SKM-1 (cell line): ENCODE results near the gene DDX51.
"Not testable (repeated sequence)": the region's sequence is repeated elsewhere in the genome, so short reads cannot be mapped to it uniquely, and the experiment has no call there.

Experiments
- DNase-seq: peaks from one replicate; lab custom pipeline; 2025; ENCODE audit not compliant: unreplicated experiment; lab: John Stamatoyannopoulos, UW

DDX51 gene

DNA sequence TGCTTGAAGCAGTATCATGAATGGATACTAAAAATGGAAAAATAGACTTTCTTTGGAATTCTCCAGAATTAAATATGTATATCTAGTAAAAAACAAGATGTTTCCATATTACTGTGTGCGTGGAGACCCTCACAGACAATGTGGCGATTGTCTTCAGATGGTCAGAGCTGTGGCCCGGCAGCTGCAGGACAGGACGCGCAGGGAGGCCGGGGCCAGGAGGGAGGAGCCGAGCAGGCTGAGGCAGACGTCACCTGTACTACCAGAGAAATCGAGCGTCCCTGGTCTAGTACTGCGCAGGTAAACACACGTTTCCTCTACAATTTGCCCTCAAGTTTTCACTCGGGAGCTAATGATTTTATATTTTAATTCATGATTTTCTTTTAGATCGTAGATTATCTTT, 22.8 kb downstream of the DDX51 start:
- no peak for DNase-seq

DNA sequence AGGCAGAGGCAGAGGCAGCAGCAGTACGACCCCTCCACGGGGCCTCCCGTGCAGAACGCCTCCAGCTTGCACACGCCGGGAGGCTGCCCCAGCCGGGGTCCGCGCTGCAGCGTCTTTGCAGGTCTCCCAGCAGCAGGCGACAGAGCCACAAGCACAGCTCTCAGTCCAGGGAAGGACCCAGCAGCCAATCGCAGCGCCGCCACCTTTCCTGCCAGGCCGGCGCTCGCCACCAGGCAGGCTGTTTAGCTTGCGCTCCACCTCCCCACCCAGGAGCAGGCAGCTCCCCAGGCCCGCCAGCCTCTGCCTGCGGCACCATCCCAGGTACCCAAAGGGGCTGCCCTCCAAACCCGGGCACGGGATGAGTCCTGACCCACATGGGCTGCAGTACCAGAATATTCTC, 25.2 kb downstream of the DDX51 start:
- DNase-seq = no peak

DNA sequence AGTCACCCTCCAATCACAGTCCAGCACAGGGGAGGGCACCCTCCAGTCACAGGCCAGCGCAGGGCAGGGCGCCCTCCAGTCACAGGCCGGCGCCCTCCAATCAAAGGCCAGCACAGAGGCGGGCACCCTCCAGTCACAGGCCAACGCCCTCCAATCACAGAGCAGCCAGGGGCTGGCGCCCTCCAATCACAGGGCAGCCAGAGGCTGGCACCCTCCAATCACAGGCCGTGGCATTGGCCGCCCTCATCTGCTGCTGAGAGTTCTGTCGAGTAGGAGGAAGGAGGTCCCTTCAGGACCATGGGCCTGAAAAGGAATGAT, 26.6 kb downstream of the DDX51 start:
- DNase-seq = no peak

DNA sequence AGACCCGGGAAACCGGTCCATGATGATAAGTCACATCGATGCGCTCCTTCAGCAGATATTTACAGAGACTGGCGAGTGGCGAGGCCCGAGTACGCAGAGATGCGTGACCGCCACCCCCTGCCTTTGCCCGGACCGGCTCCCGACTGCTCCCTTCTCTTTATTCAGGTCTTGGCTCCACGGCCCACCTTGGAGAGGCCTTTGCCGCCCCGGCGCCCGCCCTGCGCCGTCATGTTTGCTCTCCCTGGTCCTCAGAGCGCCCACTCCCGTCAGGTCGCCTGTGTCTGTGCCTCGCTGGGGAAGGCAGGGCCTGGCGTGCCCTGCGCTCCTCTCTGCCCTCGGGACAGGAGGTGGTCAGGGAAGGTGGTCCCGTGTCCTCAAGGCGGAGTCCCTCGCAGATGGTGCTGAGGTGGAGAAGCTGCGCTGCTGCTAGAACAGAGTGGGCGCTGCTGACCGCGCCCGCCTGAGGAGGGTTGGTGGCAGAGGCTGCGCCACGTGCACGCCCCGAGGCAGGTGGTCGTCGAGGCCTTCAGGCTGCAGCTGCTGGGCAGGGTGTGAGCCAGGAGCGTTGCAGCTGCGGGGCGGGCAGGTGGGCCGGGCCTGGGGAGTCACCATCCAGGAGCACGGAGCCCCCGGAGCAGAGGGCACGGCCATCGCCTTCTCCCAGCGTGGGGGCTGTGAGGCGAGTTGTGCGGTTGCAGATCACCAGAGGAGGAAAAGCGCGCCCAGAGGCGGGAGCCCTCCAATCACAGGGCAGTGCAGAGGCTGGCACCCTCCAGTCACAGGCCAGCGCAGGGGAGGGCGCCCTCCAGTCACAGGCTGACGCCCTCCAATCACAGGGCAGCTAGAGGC, 27.2 kb downstream of the DDX51 start:
- no peak for DNase-seq

DNA sequence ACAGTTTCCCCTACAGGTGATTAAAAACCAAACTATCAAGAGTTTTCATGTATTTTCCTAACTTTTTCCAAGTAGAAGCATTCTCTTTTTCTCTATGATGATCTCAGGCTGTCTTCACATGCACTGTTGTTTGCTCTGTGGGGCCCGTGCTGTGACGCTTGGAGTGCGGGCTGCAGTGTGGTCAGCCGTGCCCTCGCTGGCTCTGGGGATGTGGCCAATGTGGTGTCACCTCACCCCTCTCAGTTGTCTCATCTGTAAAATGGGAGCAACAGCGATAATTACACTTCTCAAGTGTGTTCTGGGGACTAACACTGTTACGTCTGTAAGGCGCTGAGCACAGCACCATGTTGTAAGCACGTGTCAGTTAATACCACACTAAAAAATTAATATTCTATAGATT, 28.6 kb downstream of the DDX51 start:
- DNase-seq = no peak

DNA sequence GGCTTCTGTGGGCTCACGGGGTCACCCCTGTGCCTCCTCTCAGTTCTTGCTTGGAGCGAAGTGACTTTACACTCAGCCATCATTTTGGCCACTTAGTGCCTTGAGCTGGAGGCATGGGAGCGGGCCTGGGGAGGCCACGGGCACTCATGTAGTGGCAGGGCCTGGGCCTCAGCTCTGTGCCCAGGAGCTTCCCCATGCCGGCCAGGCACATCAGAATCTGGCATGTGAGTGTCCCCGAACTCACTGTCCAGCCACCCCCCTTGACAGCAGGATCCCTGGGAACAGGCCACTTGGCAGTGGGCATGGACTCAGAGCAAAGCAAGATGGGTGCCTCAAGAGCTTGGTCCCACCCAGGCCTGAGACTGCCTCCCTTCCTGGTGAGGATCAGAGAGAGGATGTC, 29.5 kb downstream of the DDX51 start:
- no peak for DNase-seq

DNA sequence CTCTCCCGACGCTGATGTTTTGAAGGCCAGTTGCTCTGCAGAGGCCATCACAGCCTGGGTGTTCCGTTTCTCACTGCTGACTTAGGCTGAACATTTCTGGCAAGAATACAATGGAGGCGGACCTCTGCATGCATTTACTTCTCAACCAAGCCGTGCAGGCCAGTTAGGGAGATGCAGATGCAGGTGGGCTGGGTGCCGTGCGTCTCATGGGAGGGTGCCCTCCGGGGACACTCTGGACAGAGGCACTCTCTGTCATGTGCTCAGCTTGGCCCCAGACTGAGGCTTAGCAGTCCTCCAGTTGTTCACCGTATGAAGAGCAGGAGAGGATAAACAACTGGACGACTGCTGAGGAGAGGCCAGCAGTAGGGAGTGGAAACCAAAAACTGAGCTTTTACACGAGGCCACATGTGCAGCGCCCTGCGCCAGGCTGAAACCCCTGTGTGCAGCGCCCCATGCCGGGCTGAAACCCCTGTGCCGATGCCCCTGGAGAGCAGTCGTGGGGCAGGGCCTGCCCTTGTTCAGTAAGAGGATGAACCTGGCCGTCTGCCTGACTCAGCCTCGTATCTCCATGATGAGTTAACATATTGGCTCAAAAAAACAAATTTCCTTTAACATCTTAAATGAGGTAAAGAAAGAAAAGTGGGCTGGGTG, 32.3 kb downstream of the DDX51 start:
- DNase-seq = no peak

DNA sequence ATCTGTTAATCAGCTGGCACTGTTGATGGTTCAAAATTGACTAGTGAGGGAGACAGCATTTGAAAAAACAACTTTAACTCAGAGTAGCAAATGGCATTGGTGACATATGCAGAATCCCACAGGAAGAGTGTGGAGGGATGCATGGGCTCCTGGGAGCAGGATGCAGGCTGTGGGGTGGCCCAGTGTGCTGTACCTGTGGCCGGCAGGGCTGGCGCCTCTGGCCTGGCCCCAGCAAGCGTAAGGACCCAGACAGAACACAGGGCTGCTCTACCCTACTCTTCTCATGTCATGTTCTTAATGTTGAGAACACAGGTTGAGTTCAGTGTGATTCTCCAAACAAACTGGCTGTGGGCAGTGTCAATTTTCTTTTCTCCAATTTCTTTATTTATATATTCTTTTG, 33.4 kb downstream of the DDX51 start:
- DNase-seq = no peak

DNA sequence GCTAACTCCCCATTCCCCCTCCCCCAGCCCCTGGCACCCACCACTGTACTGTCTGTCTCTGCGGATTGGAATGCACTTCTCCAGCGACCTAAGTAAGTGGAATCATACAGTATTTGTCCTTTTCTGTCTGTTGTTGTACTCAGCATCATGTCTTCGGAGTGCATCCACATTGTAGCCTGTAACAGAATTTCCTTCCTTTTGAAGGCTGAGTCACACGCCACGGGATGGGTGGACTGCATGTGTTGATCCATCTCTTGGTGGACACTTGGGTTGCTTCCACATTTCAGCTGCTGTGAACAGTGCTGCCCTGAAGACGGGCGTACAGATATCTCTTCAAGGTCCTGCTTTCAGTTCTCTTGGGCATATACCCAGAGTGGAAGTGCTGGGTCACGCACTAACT, 34.4 kb downstream of the DDX51 start:
- DNase-seq = no peak

DNA sequence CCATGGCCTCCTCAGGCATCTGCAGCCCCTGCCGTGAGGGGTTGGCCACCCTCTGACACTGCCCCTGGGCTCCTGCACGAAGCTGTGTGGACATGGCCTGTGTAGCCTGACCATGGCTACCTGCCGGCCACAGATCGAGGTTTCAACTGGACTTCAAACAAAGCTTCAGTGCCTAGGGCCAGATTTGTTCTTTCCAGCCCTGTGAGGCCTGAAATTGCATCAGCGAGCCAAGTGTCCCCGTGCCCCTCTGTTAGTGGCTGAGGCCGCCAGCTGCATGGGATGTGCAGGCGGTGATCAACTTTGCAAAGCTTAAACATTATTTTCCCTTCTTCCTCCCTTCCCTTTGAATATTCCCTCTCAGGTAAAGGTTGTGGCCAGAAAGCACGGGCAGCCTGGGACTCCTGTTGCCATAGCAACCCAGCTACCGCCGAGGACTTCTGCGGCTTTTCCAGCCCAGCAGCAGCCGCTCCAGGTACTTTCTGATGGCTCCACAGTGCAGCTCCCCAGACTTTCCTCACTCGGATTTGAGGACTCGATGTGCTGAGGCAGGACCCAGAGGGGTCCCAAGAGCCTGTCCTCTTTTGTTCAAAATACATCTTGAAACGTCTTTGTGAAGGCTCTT, 35.8 kb downstream of the DDX51 start:
- no peak for DNase-seq

DNA sequence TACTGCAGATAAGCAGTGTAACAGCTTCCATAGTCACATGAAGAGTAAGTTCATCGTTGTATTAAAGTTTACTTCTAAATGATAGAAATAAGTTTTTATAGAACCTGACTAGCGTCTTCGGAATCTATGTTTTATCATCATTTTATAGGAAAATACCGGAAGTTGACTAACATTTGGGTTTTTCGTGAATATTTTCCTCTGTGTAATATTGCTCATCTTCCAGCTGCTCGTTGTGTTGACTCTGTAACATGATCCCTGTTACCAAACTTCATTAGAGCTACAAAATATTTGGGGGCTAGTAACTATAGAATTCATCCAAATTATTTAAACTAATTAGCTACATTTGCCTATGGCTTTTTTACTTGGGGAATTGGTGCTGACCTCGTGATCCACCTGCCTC, 37.2 kb downstream of the DDX51 start:
- DNase-seq = no peak

DNA sequence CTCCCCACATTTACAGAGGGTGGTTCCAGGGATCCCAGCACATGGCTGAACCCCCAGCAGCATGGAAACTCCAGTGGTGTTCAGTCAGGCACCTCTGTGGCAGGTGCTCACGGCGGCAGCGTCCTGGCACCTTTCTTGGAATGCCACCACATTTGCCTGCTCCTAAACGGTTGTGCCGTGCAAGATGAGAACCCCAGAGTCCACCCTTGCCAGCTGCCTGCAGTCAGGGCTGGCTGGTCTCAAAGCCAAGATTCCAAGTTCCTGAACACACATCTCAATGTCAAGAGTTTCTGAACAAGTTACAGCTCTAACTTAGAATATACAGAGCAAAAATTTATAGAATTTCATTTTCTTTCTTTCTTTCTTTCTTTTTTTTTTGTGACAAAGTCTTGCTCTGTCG, 38.7 kb downstream of the DDX51 start:
- DNase-seq = no peak

DNA sequence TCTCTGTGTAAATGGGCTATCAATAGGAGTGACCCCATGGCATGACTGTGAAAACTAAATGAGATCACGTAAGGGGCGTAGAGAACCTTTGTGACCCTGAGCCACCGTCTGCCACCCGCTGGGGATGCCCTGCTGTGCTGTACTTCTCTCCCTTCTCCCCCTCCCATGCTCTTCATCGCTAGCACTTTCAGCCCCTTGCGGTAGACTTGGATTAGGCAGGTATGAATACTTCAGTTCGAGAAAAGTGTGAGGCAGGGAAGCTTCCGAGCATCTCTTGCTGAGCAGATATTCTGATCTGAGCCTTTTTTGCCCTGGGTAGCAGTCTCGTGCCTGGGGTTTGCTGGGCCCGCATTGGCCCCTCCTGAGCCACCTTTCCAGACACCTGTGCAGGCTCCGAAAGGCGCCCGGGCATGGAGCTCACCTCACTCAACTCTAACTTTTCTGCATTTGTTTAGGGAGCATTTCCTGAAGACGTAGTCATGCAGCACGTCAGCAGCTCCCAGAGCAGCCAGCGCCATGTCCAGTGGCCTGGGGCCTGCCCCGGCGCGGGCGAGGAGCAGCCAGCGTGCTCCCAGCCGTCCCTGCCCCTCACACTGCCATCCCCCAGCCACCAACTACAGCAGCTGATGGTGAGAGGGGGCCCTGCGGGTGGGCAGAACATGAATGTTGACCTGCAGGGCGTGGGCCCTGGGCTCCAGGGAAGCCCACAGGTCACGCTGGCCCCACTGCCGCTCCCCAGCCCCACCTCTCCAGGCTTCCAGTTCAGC, 40.4 kb downstream of the DDX51 start:
- DNase-seq = no peak

DNA sequence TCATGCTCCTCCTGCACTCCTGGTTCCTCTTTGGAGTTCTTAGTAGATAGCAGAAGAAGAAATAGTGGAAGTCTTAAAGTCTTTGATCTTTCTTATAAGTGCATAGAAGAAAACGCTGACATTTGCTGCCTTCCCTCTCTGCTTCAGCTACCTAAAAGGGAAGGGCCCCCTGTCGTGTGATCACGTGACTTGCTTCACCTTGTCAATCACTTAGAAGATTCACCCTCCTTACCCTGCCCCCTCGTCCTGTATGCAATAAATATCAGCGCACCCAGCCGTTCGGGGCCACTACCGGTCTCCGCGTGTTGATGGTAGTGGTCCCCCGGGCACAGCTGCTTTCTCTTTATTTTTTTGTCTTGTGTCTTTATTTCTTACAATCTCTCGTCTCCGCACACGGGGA, 41.0 kb downstream of the DDX51 start:
- not testable (repeated sequence) for DNase-seq

DNA sequence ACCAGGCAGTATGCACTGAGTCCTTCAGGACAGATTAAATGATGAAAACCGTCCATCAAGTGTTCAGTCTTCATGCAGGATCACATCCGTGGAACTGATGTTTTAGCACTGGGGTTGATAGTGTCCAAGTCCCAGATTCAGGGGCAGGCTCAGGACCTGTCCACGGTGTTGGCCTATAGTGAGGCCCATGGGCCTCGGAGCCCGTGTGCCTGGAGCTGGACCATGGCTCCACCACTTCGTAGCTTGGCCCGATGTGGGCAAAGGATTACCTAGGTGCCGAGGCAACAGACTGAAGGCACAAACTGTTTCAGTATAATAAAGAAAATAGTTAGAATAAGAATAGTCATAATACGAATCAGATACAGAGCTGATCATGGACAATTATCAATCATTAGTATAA, 41.8 kb downstream of the DDX51 start:
- DNase-seq = no peak

DNA sequence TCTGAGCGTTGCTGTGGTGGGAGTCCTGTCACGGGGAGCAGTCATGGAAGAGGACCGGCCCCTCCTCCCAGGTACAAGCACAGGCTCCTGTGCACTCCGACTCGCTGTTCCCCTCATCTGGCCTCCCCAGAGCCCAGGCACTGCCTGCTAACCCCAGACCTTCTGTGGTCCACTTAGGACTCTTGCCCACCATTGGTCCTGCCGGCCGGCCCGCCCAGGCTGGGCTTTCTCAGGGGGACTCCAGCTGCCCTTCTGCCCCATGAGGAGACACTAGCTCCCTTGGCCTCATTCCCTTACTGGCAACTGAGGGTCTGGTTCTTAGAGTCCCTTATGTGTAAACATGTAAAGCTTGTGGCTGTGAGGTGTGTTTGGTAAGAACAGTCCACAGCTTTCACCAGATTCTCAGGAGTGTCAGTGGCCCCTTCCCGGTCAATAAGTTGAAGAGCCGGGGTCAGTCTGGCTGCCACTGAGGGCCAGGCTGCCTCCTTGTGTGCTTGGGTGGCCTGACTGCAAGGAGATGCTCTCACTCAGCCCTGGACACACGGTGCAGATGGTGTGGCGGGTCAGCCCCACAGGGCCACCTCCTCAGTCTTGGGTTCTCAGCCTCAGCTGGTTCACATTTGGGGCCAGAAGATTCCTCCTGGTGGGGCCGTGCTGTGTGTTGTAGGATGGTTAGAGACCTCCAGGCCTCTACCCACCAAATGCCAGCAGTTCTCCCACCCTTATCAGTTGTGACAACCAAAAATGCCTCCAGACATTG, 43.6 kb downstream of the DDX51 start:
- DNase-seq = no peak

DNA sequence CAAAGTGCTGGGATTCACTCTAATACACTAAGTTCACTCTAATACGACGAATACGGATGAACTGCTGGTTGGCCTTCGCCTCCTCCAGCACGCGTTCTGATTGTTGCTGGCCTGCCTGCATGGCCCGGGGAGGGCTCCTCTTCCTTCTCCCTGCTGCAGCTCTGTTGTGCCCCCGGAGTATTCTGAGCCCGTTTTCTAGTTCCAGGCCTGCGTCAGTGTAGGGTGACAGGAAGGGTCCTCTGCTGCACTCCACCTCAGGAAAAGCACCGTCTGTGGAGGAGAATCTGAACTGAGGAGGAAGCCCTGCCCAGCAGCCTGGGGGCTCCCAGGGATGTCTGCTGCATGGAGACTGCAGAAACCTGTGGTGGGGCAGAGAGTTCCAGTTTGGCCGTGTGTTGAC, 44.4 kb downstream of the DDX51 start:
- DNase-seq = no peak

DNA sequence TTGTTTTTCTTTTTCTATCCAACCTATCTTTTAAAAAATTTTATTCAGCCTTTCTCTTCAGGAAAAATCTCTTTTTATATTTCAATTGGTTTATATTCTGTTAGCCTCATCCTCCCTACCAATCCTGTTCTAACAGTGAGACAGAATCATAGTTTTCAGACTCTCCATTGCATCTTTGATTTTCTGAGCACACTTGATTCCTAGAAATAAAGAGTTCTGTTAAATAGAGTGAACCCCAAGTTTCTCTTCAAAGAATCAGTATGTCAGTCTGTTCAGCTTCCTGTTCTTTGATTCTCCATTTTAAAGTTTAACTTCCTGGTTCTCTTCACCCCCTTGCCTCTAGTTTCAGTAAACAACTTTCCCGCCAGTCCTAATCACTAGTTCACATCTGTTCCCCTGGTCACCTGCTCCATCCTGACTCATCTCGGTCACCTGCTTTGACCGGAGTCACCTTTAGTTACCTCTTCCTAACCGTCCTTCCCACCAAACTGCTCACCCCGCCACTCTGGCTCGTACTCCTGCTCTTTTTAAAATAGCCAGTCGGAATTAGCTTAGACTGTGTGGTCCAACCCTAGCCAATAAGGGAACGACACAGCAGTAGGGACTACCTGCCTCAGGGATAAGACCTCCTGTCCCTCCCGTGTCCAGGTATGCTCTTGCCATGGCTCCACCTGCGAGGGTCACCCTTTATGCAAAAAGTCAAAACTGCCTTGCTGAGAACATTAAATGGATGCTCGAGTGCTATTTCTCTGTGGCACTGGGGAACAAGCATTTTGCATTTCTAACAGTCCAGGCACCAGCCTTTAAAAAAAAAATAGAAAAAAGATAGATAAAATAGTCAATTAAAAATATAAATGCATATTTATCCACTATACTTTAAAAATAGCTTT, 48.4 kb downstream of the DDX51 start:
- no peak for DNase-seq

DNA sequence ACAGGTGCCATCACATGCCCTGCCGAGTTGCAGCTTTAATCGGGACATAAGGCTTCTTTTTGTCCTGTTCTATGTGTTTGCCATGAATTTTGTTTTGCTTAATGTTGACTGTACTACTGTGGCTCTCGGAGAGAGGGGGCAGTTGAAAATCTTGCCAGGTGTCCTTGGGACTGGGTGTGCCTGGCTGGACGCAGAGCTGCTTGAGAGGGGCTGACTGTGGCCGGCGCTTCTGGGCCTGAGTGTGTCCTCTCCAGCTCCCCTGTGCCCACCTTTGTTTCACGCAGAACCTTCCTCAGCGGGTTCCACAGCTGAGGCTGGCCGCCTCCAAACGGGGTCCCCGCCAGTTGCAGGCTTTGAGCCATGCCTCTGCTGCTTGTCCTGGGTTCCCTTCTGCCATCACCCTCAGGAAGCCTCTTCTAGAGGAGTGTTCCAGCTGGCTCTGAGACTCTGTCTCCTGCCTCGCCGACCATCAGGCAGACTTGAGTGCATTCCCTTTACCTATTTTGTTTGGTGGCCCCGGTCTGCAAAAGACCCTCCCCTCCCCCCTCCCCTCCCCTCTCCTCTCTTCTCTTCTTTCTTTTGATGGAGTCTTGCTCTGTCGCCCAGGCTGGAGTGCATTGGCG, 49.7 kb downstream of the DDX51 start:
- no peak for DNase-seq
